Aorta (tissue), 4 donors: ENCODE results near the gene GAL3ST1. TPM values are rescaled to one million over a fixed set of nuclear protein-coding genes. Genes with fewer than 3 reads are reported as not detected.

Experiments used
- polyA plus RNA-seq, 2 donors: library from polyadenylated mRNA; stranded (reverse); fragments of 200-250 nt; gene quantifications; one replicate each; pipeline ENCODE4 v1.2.3, GENCODE V29; 2013
- total RNA-seq, 2 donors: library from RNA; stranded (reverse); fragmentation: NEBNext Ultra II Directional; extraction: Animal tissue kit (Norgen Biotek cat#: 25700); gene quantifications; one replicate each; pipeline ENCODE4 v1.2.1, GENCODE V29; 2021
- donor health status: healthy with polysubstance abuse.
- donor health status: Bipolar disorder and iron deficiency.
- donor health status: DM: no; HTN: no; CAD: no.
- donor health status: DM: yes; HTN: yes; CAD: no.

Gene GAL3ST1
- total and polyA plus RNA-seq, 4 donors: 1.2 to 9.3 (median 2.6) TPM

Other genes starting within 250 kb of the GAL3ST1 start
- 10 to 100 TPM; 32.9 to 45.5 TPM for gene TBC1D10A, start 247.7 kb downstream of the GAL3ST1 start, total RNA-seq
- gene TBC1D10A, start 247.7 kb downstream of the GAL3ST1 start, polyA plus RNA-seq: 10 to 100 TPM; 16.7 to 22.1 TPM
- gene SF3A1, start 217.8 kb downstream of the GAL3ST1 start, total RNA-seq: 100 to 1,000 TPM; 112 to 116 TPM
- gene SF3A1, start 217.8 kb downstream of the GAL3ST1 start, polyA plus RNA-seq: 10 to 100 TPM; 13.6 to 23.8 TPM
- 1 to 10 TPM in 1 of 2 donors, under 1 TPM in 1; 0.87 to 2.4 TPM for gene CCDC157, start 217.7 kb downstream of the GAL3ST1 start, total RNA-seq
- 1 to 10 TPM; 1.0 to 3.6 TPM for gene CCDC157, start 217.7 kb downstream of the GAL3ST1 start, polyA plus RNA-seq
- gene RNF215, start 187.3 kb downstream of the GAL3ST1 start, total RNA-seq: 10 to 100 TPM; 15.6 to 20.9 TPM
- 10 to 100 TPM in 1 of 2 donors, 1 to 10 TPM in 1; 4.5 to 22.6 TPM for gene RNF215, start 187.3 kb downstream of the GAL3ST1 start, polyA plus RNA-seq
- 10 to 100 TPM; 11.8 to 14.7 TPM for gene SEC14L2, start 177.6 kb downstream of the GAL3ST1 start, total RNA-seq
- 10 to 100 TPM; 12.6 to 13.3 TPM for gene SEC14L2, start 177.6 kb downstream of the GAL3ST1 start, polyA plus RNA-seq
- gene MTFP1, start 148.9 kb downstream of the GAL3ST1 start, total RNA-seq: 1 to 10 TPM; 4.1 to 4.4 TPM
- 1 to 10 TPM; 4.0 to 6.8 TPM for gene MTFP1, start 148.9 kb downstream of the GAL3ST1 start, polyA plus RNA-seq
- gene SEC14L3, start 102.6 kb downstream of the GAL3ST1 start, total RNA-seq: not detected
- not detected for gene SEC14L3, start 102.6 kb downstream of the GAL3ST1 start, polyA plus RNA-seq
- gene SEC14L4, start 69.0 kb downstream of the GAL3ST1 start, total RNA-seq: not detected
- not detected for gene SEC14L4, start 69.0 kb downstream of the GAL3ST1 start, polyA plus RNA-seq
- gene SEC14L6, start 27.9 kb downstream of the GAL3ST1 start, total RNA-seq: 1 to 10 TPM in 1 of 2 donors, under 1 TPM in 1; 0.13 to 1.7 TPM
- gene SEC14L6, start 27.9 kb downstream of the GAL3ST1 start, polyA plus RNA-seq: 1 to 10 TPM in 1 of 2 donors, under 1 TPM in 1; 0.75 to 2.2 TPM
- gene PES1, start 17.2 kb upstream of the GAL3ST1 start, total RNA-seq: 10 to 100 TPM; 36.5 to 42.4 TPM
- 10 to 100 TPM; 31.7 to 52.3 TPM for gene PES1, start 17.2 kb upstream of the GAL3ST1 start, polyA plus RNA-seq
- gene TCN2, start 32.5 kb upstream of the GAL3ST1 start, total RNA-seq: 10 to 100 TPM; 30.8 to 31.3 TPM
- gene TCN2, start 32.5 kb upstream of the GAL3ST1 start, polyA plus RNA-seq: 10 to 100 TPM in 1 of 2 donors, 1 to 10 TPM in 1; 6.3 to 18.4 TPM
- gene SLC35E4, start 61.1 kb upstream of the GAL3ST1 start, total RNA-seq: 1 to 10 TPM; 5.0 to 6.2 TPM
- gene SLC35E4, start 61.1 kb upstream of the GAL3ST1 start, polyA plus RNA-seq: 1 to 10 TPM; 2.1 to 2.4 TPM
- gene DUSP18, start 93.2 kb upstream of the GAL3ST1 start, total RNA-seq: 10 to 100 TPM in 1 of 2 donors, 1 to 10 TPM in 1; 8.7 to 11.3 TPM
- gene DUSP18, start 93.2 kb upstream of the GAL3ST1 start, polyA plus RNA-seq: 1 to 10 TPM; 1.6 to 4.2 TPM
- 1 to 10 TPM; 1.1 to 3.9 TPM for gene OSBP2, start 120.2 kb upstream of the GAL3ST1 start, total RNA-seq
- gene OSBP2, start 120.2 kb upstream of the GAL3ST1 start, polyA plus RNA-seq: under 1 TPM; 0.18 to 0.63 TPM